K562 (cell line): Measurements from ENCODE around the gene MIER2. TPM values are rescaled to one million over a fixed set of nuclear protein-coding genes. Genes with fewer than 3 reads are reported as not detected.
A peak's percentile ranks its signal among the peaks of the same experiment; 100 is the strongest.

Source experiments
- ATAC-seq: fragments of 200-7000 bp; cut with Tn5 transposase; 3 replicates; pipeline ENCODE4 v1.9.1; 2020; ENCODE audit warnings: moderate library complexity
- BruUV-seq: library from RNA; stranded (reverse); fragments of 400-500 nt; replicated peaks from 2 replicates; lab custom pipeline; 2021; lab: Mats Ljungman, UMichigan
- CTCF ChIA-PET: fragments of 300-600 bp; formaldehyde crosslinking; extraction: SDS; loops from one replicate; lab custom pipeline; 2021; ENCODE audit warnings: low intra/inter-chr PET ratio; lab: Yijun Ruan, JAX
- POLR2A ChIA-PET: fragments of 300-600, 350-650 bp; sonication (Branson Sonifier 250); formaldehyde crosslinking; extraction: SDS; loops from one replicate; lab custom pipeline; 2021; ENCODE audit warnings: antibody characterized with exemption, inconsistent platforms; lab: Yijun Ruan, JAX
- DNase-seq, 4 experiments: peaks; one replicate each; pipeline versions ENCODE4 v3.0.0 to v3.0.0-alpha.2; 2011 to 2018; ENCODE audit warnings: low spot score in 3 of 4, mixed read lengths in 3 of 4; ENCODE audit errors: extremely low read depth in 1 of 4
- FAIRE-seq: peaks from 2 replicates; lab custom pipeline; 2011; peaks lifted over from hg19 to GRCh38; lab: Jason Lieb, UNC
- H2AFZ ChIP-seq: 2 replicates; pipeline ENCODE4 v1.6.0; 2011; ENCODE audit warnings: low read depth, low read length, control low read depth, inconsistent platforms
- H3K27ac ChIP-seq: fragments of 200-600 bp; 3 replicates; pipeline ENCODE4 v1.8.0; 2011; ENCODE audit warnings: low read depth, mild to moderate bottlenecking, control low read depth, inconsistent platforms, low read length, moderate library complexity, mixed read lengths; ENCODE audit errors: extremely low read depth
- H3K27me3 ChIP-seq, 2 experiments: fragments of 300-600 bp in 1 of 2; 2 replicates in 1 of 2; 3 replicates in 1 of 2; pipeline versions ENCODE4 v1.6.0 to v1.8.0; 2011; ENCODE audit warnings: inconsistent platforms in 2 of 2, low read length in 2 of 2, mild to moderate bottlenecking in 1 of 2, mixed read lengths in 1 of 2, moderate library complexity in 1 of 2; ENCODE audit not compliant: control insufficient read depth in 2 of 2, insufficient read depth in 2 of 2
- H3K36me3 ChIP-seq: fragments of 300-600 bp; 3 replicates; pipeline ENCODE4 v1.8.0; 2011; ENCODE audit warnings: mild to moderate bottlenecking, low read length, inconsistent platforms; ENCODE audit not compliant: control insufficient read depth, insufficient read depth
- H3K4me1 ChIP-seq, 2 experiments: fragments of 200-600 bp in 1 of 2; replicated peaks in 1 of 2; 2 replicates in 1 of 2; 3 replicates in 1 of 2; pipeline versions ENCODE4 v1.5.1 to v1.8.0; 2011; ENCODE audit warnings: inconsistent platforms in 2 of 2, low read length in 2 of 2, mild to moderate bottlenecking in 1 of 2, mixed read lengths in 1 of 2, moderate library complexity in 1 of 2; ENCODE audit not compliant: control insufficient read depth in 2 of 2, insufficient read depth in 2 of 2
- H3K4me2 ChIP-seq: 2 replicates; pipeline ENCODE4 v1.6.1; 2011; ENCODE audit warnings: low read length, control low read depth, inconsistent platforms, mixed read lengths; ENCODE audit not compliant: insufficient read depth
- H3K4me3 ChIP-seq: fragments of 200-600 bp; sonication (generic), shearing (Covaris generic); 2 replicates; pipeline ENCODE4 v1.5.1; 2016; ENCODE audit warnings: control low read depth, inconsistent platforms
- H3K79me2 ChIP-seq: fragments of 200-600 bp; 3 replicates; pipeline ENCODE4 v1.8.0; 2011; ENCODE audit warnings: low read length, inconsistent platforms; ENCODE audit not compliant: control insufficient read depth, insufficient read depth
- H3K9ac ChIP-seq, 2 experiments: 2 replicates each; pipeline versions ENCODE4 v1.6.0 to v1.6.1; 2011; ENCODE audit warnings: low read depth in 2 of 2, low read length in 2 of 2, control low read depth in 1 of 2, inconsistent platforms in 1 of 2, mild to moderate bottlenecking in 1 of 2, mixed read lengths in 1 of 2; ENCODE audit not compliant: insufficient read depth in 1 of 2
- H3K9me1 ChIP-seq: one replicate; pipeline ENCODE4 v1.6.0; 2011; ENCODE audit warnings: inconsistent platforms, mild to moderate bottlenecking, low read length, moderate library complexity; ENCODE audit not compliant: control insufficient read depth, insufficient read depth
- H3K9me3 ChIP-seq: replicated peaks from 2 replicates; pipeline ENCODE4 v1.5.1; 2011; ENCODE audit warnings: low read depth, low read length, inconsistent platforms; ENCODE audit not compliant: control insufficient read depth, insufficient read depth
- H4K20me1 ChIP-seq: replicated peaks from 2 replicates; pipeline ENCODE4 v1.6.1; 2011; ENCODE audit warnings: low read length, inconsistent platforms, mixed read lengths; ENCODE audit not compliant: control insufficient read depth, insufficient read depth
- MCM7 ChIP-seq, 2 experiments: fragments of 450-650 bp; IDR thresholded peaks; 2 replicates each; pipeline ENCODE4 v1.6.1; 2016 to 2018
- ZNF263 ChIP-seq: sonication (generic); formaldehyde crosslinking; IDR thresholded peaks from 2 replicates; pipeline ENCODE4 v1.8.0; 2022; ENCODE audit warnings: mild to moderate bottlenecking, missing genetic modification reagents, borderline replicate concordance
- ZNF740 ChIP-seq, 3 experiments: fragments of 200-800 bp in 1 of 3; sonication (Bioruptor generic) in 1 of 3; sonication (generic) in 1 of 3; formaldehyde crosslinking in 1 of 3; IDR thresholded peaks; 2 replicates each; pipeline versions ENCODE4 v1.6.1 to v1.8.0; 2016 to 2022; ENCODE audit warnings: mild to moderate bottlenecking in 2 of 3, missing compliant biosample characterization in 2 of 3, missing genetic modification characterization in 2 of 3, missing genetic modification reagents in 1 of 3
- WGBS: fragments of 100-300 bp; shearing (Covaris generic); methylation state at CpG from one replicate; pipeline ENCODE4 v1.1.6; 2016; ENCODE audit warnings: low coverage, mixed read lengths; ENCODE audit not compliant: insufficient coverage; ENCODE audit errors: missing lambda C conversion rate; 5-methylcytosine and 5-hydroxymethylcytosine counted together
- in situ Hi-C: fragments of 300-500 bp; cut with MboI; formaldehyde crosslinking; loops from 4 replicates; pipeline ENCODE4 v1.15.0; 2018; ENCODE audit warnings: inconsistent platforms, mixed read lengths
- intact Hi-C: fragments of 100-400 bp; cut with micrococcal nuclease; formaldehyde crosslinking; loops from 2 replicates; pipeline ENCODE4 v1.14.2; 2022
- polyA plus RNA-seq, 8 experiments: library from polyadenylated mRNA; depleted of rRNA in 4 of 8; stranded (reverse) in 5 of 8; unstranded in 3 of 8; fragments of >200 nt; fragmentation: Nextera tagmentation in 2 of 8; fragmentation: Illumina TruSeq in 1 of 8; extraction: Ambion mirVana in 2 of 8; extraction: Trizol in 1 of 8; gene quantifications; 2 replicates each; pipeline versions ENCODE4 v1.2.1 to v1.2.3, GENCODE V29; 2011 to 2014; ENCODE audit warnings: inconsistent platforms in 1 of 8, missing spikeins in 1 of 8
- total RNA-seq, 7 experiments: library from RNA; depleted of rRNA in 6 of 7; stranded (reverse); fragments of >200 nt in 6 of 7; fragmentation: Illumina TruSeq in 2 of 7; extraction: Trizol in 2 of 7; gene quantifications; 2 replicates each; pipeline versions ENCODE4 v1.2.1 to v1.2.3, GENCODE V29; 2011 to 2021; ENCODE audit warnings: low replicate concordance in 1 of 7

Gene MIER2
- total and polyA plus RNA-seq, 9 of the 15 experiments (the other 6 are each of a cell fraction or from before 2014, with no cell fraction given): 0.46 to 34.7 (median 15.6) TPM

- no peak for ATAC-seq
- H3K9me1 ChIP-seq: no peaks in the 10 kb centered on the region
- peaks cover 5 to 28% of the 10 kb centered on the region in 2 experiments; a peak in 4 of 5 replicates for H3K27me3 ChIP-seq
- no peak overlapping the region for H3K4me2 ChIP-seq
- 0 out of 2 replicates have a peak, but pooled peaks have one; percentile 25 for TF ChIP-seq ZNF263 (CRISPR knock-in tag)
- TF ChIP-seq ZNF740 (CRISPR knock-in tag; IDR thresholded peaks at IDR 0.05): peak; percentile 57; the same call in 1 of the 2 replicates
- TF ChIP-seq ZNF740 (tag; IDR thresholded peaks at IDR 0.05): no peak
- TF ChIP-seq MCM7 (IDR thresholded peaks at IDR 0.05): no peak
- POLR2A ChIA-PET: interaction anchor here (0.6 to 1.1 kb wide), 2 partner anchors 9 kb away, joined by 3 read pairs; no protein-coding TSS in a partner anchor
- peak overlapping the region in 1 of 2 experiments; percentile 78; a peak in 1 of 4 replicates for H3K9ac ChIP-seq
- no peak for FAIRE-seq
- H3K79me2 ChIP-seq: no peaks in the 10 kb centered on the region
- in situ Hi-C loops: no loop called here
- peaks cover 8 to 54% of the 10 kb centered on the region in 2 experiments; a peak in 4 of 5 replicates for H3K4me1 ChIP-seq
- H3K36me3 ChIP-seq: no peaks in the 10 kb centered on the region
- intact Hi-C loops: no loop called here
- CTCF ChIA-PET: no interaction called here
- no peak overlapping the region for H2AFZ ChIP-seq
- H3K27ac ChIP-seq: no peak overlapping the region
- no TSS peak for BruUV-seq
- no peak overlapping the region for H3K4me3 ChIP-seq
- no peaks in the 10 kb centered on the region for H3K9me3 ChIP-seq
- peak in 1 of 4 experiments; percentile 4 for DNase-seq
- 29% methylated on average over 15 of the region's 15 CpGs for WGBS
- H4K20me1 ChIP-seq: peaks cover 4% of the 10 kb centered on the region; the same call in 1 of the 2 replicates
Measured at GRCh38 chr19:292281-292884, 52.2 kb downstream of the MIER2 start.
